ENCODE data around the gene TSR3.

TSR3 gene

DNA sequence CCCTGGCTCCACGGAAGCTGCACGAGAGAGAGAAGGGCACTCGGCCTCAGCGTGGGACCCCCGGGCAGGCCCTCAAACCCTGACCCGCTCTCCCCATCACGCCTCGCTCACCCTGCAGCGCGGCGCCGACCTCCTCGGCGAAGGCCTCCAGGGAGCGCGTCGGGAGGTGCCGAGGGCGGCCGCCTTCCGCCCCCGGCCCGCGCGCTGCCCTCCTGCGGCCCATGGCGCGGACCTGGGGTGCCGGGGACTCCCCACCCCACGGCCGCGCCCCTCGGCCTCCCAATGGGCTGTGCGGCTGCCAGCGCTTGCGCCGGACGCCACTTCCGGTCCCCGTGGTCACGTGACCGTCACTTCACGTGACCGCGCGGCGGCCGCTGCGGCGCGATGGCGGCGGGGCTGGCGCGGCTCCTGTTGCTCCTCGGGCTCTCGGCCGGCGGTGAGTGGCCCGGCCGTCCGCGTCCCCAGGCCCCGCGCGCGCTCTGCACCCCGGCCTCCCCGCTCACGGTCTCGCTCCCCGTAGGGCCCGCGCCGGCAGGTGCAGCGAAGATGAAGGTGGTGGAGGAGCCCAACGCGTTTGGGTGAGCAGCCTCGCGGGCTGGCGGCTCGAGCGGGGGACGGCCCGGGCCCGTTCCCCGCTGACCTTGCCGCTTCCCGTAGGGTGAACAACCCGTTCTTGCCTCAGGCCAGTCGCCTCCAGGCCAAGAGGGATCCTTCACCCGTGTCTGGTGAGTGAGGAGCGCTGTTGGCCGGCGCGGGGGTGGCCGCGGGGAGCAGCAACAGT lies at the start of gene TSR3, which contains the start of gene GNPTG:
TSS of gene TSR3 (minus strand) at position 297 of the 781 bp plus-strand sequence. CDS start at position 223, 74 bp downstream.
TSS of gene GNPTG (plus strand) at position 350 of the 781 bp plus-strand sequence. CDS start at position 385, 35 bp downstream.
- Histone ChIP-seq H3K36me3 (ENCODE audit: control insufficient read depth, insufficient read depth, low read length) (peaks cover 5% of the 10 kb centered on the region), H3K27me3 (replicated peaks; ENCODE audit: control insufficient read depth, insufficient read depth, low read length) (no peaks in the 10 kb centered on the region), H3K4me3 (replicated peaks; ENCODE audit: low read depth, low read length) (peak within 1 kb of the TSS; percentile 77)
- peak; percentile 92 for DNase-seq (ENCODE audit: extremely low read depth, insufficient read length)
- TF ChIP-seq, protein P1, sequence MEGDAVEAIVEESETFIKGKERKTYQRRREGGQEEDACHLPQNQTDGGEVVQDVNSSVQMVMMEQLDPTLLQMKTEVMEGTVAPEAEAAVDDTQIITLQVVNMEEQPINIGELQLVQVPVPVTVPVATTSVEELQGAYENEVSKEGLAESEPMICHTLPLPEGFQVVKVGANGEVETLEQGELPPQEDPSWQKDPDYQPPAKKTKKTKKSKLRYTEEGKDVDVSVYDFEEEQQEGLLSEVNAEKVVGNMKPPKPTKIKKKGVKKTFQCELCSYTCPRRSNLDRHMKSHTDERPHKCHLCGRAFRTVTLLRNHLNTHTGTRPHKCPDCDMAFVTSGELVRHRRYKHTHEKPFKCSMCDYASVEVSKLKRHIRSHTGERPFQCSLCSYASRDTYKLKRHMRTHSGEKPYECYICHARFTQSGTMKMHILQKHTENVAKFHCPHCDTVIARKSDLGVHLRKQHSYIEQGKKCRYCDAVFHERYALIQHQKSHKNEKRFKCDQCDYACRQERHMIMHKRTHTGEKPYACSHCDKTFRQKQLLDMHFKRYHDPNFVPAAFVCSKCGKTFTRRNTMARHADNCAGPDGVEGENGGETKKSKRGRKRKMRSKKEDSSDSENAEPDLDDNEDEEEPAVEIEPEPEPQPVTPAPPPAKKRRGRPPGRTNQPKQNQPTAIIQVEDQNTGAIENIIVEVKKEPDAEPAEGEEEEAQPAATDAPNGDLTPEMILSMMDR (IDR thresholded peaks at IDR 0.05; ENCODE audit: insufficient read depth, low read length, poor library complexity, severe bottlenecking) = no peak

DNA sequence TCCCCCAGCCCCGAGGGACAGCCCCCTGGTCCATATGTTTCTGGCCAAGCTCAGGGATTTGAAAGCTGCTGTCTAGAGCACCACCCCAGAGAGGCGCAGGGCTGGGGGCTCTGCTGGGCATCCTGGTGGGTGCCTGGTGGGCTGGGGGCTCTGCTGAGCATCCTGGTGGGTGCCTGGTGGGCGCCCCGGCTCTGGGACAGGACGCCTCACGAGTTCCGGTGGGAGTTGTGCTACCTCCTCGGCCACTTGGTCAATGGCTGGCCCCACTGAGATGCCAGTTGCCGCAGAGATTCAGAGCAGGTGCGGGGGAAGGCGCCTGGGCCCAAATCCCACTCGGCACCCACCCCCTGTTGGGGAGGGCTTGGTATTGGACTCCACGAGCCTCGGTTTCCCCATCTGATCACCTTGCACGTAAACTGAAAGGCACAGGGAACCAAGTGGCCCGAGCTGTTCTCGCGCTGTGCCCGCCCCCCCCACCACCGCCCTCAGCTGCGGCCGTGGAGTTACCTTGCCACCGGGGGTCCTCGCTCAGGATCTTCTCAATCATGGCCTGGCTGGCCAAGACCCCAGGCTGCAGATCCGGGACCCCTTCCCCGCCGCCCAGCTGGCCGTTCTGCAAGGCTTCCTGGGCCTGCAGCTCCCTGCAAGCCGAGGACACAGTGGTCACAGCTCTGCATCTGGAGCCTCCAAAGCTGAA lies 49.5 kb upstream of the TSR3 start:
- TF ChIP-seq, protein P1 (IDR thresholded peaks at IDR 0.05; ENCODE audit: insufficient read depth, low read length, poor library complexity, severe bottlenecking) = no peak
- Histone ChIP-seq H3K36me3 (ENCODE audit: control insufficient read depth, insufficient read depth, low read length) (peaks cover 15% of the 10 kb centered on the region), H3K27me3 (replicated peaks; ENCODE audit: control insufficient read depth, insufficient read depth, low read length) (no peaks in the 10 kb centered on the region), H3K4me3 (replicated peaks; ENCODE audit: low read depth, low read length) (no peak overlapping the region)
- DNase-seq (ENCODE audit: extremely low read depth, insufficient read length) = no peak

DNA sequence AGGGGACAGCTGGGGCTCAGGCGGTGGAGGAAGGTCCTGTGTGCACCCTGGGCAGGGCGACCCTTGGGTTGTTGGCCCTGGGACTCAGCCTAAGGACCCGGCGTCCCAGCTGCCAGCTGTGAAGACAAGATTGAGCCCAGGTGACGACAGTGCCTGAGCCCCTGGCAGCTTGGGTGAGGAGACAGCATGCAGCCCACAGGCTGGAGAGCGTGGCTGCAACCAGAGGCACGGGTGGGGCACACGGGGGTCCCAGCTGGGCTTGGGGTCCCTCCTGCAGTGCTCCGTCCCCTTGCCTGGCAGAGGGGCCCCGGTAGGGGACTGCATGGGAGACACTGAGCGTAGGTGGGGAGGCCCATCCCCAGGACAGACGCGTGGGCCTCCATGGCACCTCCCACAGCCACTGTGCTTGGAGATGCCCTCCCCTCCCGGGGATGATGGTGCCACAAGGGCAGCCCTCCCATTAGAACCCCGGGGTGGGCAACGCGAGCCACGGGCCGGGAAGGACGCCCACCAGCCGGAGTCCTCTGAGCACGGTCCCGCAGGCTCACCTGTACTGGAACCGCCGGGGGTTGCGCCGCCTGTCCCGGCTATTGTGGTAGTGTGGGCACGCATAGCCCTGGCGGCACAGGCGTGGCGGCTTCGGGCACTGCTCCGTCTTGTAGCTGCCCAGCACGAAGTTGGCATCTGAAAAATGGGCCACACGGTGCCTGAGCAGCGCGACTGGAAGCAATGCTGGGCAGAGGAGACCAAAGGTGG lies 47.3 kb upstream of the TSR3 start:
- no peak for DNase-seq (ENCODE audit: extremely low read depth, insufficient read length)
- Histone ChIP-seq H3K36me3 (ENCODE audit: control insufficient read depth, insufficient read depth, low read length) (peaks cover 13% of the 10 kb centered on the region), H3K4me3 (replicated peaks; ENCODE audit: low read depth, low read length) (no peak overlapping the region), H3K27me3 (replicated peaks; ENCODE audit: control insufficient read depth, insufficient read depth, low read length) (no peaks in the 10 kb centered on the region)
- TF ChIP-seq, protein P1 (IDR thresholded peaks at IDR 0.05; ENCODE audit: insufficient read depth, low read length, poor library complexity, severe bottlenecking) = no peak

DNA sequence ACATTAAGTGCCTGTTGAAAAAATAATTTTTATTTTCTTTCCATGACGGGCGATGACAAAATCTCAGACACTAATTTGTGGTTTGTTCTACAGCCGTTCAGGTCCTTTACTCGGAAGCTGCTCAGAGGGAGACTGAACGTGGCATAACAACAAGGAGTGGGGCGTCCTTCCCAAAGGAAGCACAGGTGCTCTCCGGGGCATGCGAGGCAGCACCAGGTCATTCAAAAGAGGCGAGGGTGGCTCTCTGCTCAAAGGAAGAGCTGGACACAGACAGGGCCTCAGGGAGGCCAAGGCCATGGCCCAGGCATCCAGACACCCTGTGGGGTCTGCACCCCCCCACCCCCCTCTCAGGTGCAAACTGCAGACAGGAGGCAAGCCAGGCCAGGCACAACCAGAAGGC lies 46.7 kb upstream of the TSR3 start:
- TF ChIP-seq, protein P1 (IDR thresholded peaks at IDR 0.05; ENCODE audit: insufficient read depth, low read length, poor library complexity, severe bottlenecking) = no peak
- DNase-seq (ENCODE audit: extremely low read depth, insufficient read length) = no peak
- H3K36me3 ChIP-seq (ENCODE audit: control insufficient read depth, insufficient read depth, low read length) = peaks cover 15% of the 10 kb centered on the region
- H3K4me3 ChIP-seq (replicated peaks; ENCODE audit: low read depth, low read length) = no peak overlapping the region
- H3K27me3 ChIP-seq (replicated peaks; ENCODE audit: control insufficient read depth, insufficient read depth, low read length) = no peaks in the 10 kb centered on the region

DNA sequence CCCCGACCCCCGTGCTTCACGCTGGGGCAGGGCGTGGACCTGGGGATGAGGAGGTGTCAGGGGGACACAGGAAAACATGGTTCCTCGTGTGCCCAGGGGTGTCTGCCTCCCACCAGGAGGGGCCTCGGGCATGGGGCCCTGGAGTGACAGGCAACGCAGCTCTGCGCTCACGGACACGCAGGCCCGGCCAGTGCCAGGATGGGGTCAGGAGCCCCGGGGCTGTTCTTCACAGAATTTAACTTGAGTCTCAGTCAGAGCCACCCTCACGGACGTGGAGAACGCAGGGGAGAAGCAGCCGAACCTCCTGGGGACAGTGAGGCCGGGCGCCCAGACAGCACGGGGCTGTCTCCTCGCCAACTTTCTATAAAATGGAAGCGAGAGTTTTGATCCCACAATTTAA lies 46.1 kb upstream of the TSR3 start:
- Histone ChIP-seq H3K27me3 (replicated peaks; ENCODE audit: control insufficient read depth, insufficient read depth, low read length) (no peaks in the 10 kb centered on the region), H3K4me3 (replicated peaks; ENCODE audit: low read depth, low read length) (no peak overlapping the region), H3K36me3 (ENCODE audit: control insufficient read depth, insufficient read depth, low read length) (peaks cover 13% of the 10 kb centered on the region)
- TF ChIP-seq, protein P1 (IDR thresholded peaks at IDR 0.05; ENCODE audit: insufficient read depth, low read length, poor library complexity, severe bottlenecking) = no peak
- DNase-seq (ENCODE audit: extremely low read depth, insufficient read length) = no peak

Measured in GM06990 (cell line).